CD8-positive, alpha-beta memory T cell (primary cell): ENCODE data around the gene CCDC6. TPM values are rescaled to one million over a fixed set of nuclear protein-coding genes. Genes with fewer than 3 reads are reported as not detected.
"Not testable (repeated sequence)": the region's sequence is repeated elsewhere in the genome, so short reads cannot be mapped to it uniquely, and the experiment has no call there.

Experiments used
- CTCF ChIA-PET: fragments of 350-600 bp; sonication (Branson Sonifier 250); formaldehyde crosslinking; loops from one replicate; lab custom pipeline; 2021; ENCODE audit warnings: antibody characterized with exemption; lab: Charles Lee
- POLR2A ChIA-PET: fragments of 350-600 bp; sonication (Branson Sonifier 250); formaldehyde crosslinking; loops from one replicate; lab custom pipeline; 2021; ENCODE audit warnings: antibody characterized with exemption; lab: Charles Lee
- DNase-seq, 5 donors: peaks; one replicate each; pipeline versions ENCODE4 v3.0.0 to v3.0.0-alpha.2; 2020 to 2022; ENCODE audit warnings: mixed read lengths in 1 of 5
- H3K27ac ChIP-seq: one replicate; pipeline ENCODE4 v1.7.0; 2013; ENCODE audit warnings: low read depth, mild to moderate bottlenecking, low read length, moderate library complexity
- H3K27me3 ChIP-seq: 2 replicates; pipeline ENCODE4 v1.7.0; 2013; ENCODE audit warnings: low read length, mild to moderate bottlenecking; ENCODE audit not compliant: insufficient read depth, poor library complexity, severe bottlenecking
- H3K36me3 ChIP-seq: 2 replicates; pipeline ENCODE4 v1.7.0; 2013; ENCODE audit warnings: mild to moderate bottlenecking, low read length, moderate library complexity; ENCODE audit not compliant: insufficient read depth
- H3K4me1 ChIP-seq: 2 replicates; pipeline ENCODE4 v1.7.0; 2013; ENCODE audit warnings: mild to moderate bottlenecking, low read length, moderate library complexity; ENCODE audit not compliant: insufficient read depth
- H3K4me3 ChIP-seq: 2 replicates; pipeline ENCODE4 v1.7.0; 2013; ENCODE audit warnings: mild to moderate bottlenecking, low read length
- H3K9me3 ChIP-seq: 2 replicates; pipeline ENCODE4 v1.7.0; 2013; ENCODE audit warnings: mild to moderate bottlenecking, low read length
- H3K27ac Mint-ChIP-seq, 8 donors: one replicate each; pipeline ENCODE4 v1.8.0; 2020 to 2021; ENCODE audit warnings: mixed read lengths in 8 of 8, mild to moderate bottlenecking in 6 of 8, inconsistent platforms in 3 of 8, moderate library complexity in 3 of 8
- H3K27me3 Mint-ChIP-seq, 2 donors: one replicate each; pipeline ENCODE4 v1.8.0; 2020 to 2021; ENCODE audit warnings: mixed read lengths in 2 of 2, mild to moderate bottlenecking in 1 of 2, moderate library complexity in 1 of 2
- H3K36me3 Mint-ChIP-seq, 3 donors: one replicate each; pipeline ENCODE4 v1.8.0; 2020 to 2021; ENCODE audit warnings: mixed read lengths in 3 of 3, inconsistent platforms in 1 of 3, mild to moderate bottlenecking in 1 of 3
- H3K4me1 Mint-ChIP-seq, 3 donors: one replicate each; pipeline ENCODE4 v1.8.0; 2020 to 2021; ENCODE audit warnings: mixed read lengths in 3 of 3, inconsistent platforms in 1 of 3, mild to moderate bottlenecking in 1 of 3
- H3K4me3 Mint-ChIP-seq, 7 donors: one replicate each; pipeline ENCODE4 v1.8.0; 2020 to 2021; ENCODE audit warnings: mixed read lengths in 7 of 7, mild to moderate bottlenecking in 6 of 7, moderate library complexity in 4 of 7, inconsistent platforms in 2 of 7
- H3K9me3 Mint-ChIP-seq, 5 donors: one replicate each; pipeline ENCODE4 v1.8.0; 2020 to 2022; ENCODE audit warnings: mixed read lengths in 5 of 5, mild to moderate bottlenecking in 3 of 5, moderate library complexity in 2 of 5, inconsistent platforms in 1 of 5
- polyA plus RNA-seq: library from polyadenylated mRNA; unstranded; fragments of 300-500 nt; fragmentation: Illumina TruSeq; gene quantifications from one replicate; pipeline ENCODE4 v1.2.3, GENCODE V29; 2021
- total RNA-seq, 2 experiments: library from RNA; stranded (reverse); gene quantifications; one replicate each; pipeline ENCODE4 v1.2.3, GENCODE V29; 2021

Gene CCDC6
- total and polyA plus RNA-seq, 3 experiments from 2014 or later: 4.9 to 53.0 (median 52.0) TPM

GRCh38 chr10:59788914-59789313, 117.4 kb downstream of the CCDC6 start:
- POLR2A ChIA-PET, H3K4me3 Mint-ChIP-seq, H3K27me3 Mint-ChIP-seq, H3K4me3 ChIP-seq, H3K4me1 ChIP-seq, CTCF ChIA-PET, DNase-seq, H3K27ac Mint-ChIP-seq, H3K27ac ChIP-seq, H3K9me3 ChIP-seq, H3K27me3 ChIP-seq, H3K4me1 Mint-ChIP-seq: not testable (repeated sequence)
- H3K9me3 Mint-ChIP-seq: peaks cover 0 to 11% (median 4%) of the 10 kb centered on the region in 5 donors
- H3K36me3 Mint-ChIP-seq: peaks cover 16 to 54% (median 22%) of the 10 kb centered on the region in 3 donors
- H3K36me3 ChIP-seq: peaks cover 15% of the 10 kb centered on the region

- H3K4me3 ChIP-seq, H3K4me1 ChIP-seq, H3K27me3 ChIP-seq, H3K36me3 ChIP-seq, H3K4me3 Mint-ChIP-seq, H3K27me3 Mint-ChIP-seq, DNase-seq, CTCF ChIA-PET, H3K27ac Mint-ChIP-seq, POLR2A ChIA-PET, H3K4me1 Mint-ChIP-seq, H3K9me3 ChIP-seq, H3K27ac ChIP-seq: not testable (repeated sequence)
- Mint-ChIP-seq H3K36me3 (peaks cover 6 to 36% (median 12%) of the 10 kb centered on the region in 3 donors), H3K9me3 (peaks cover 0 to 12% (median 4%) of the 10 kb centered on the region in 5 donors)
Observed at GRCh38 chr10:59787032-59787431, 119.3 kb downstream of the CCDC6 start.

- H3K27me3 ChIP-seq, H3K4me3 Mint-ChIP-seq, DNase-seq, H3K4me1 ChIP-seq, H3K27ac ChIP-seq, H3K27ac Mint-ChIP-seq, H3K4me1 Mint-ChIP-seq, H3K36me3 ChIP-seq, CTCF ChIA-PET, H3K27me3 Mint-ChIP-seq, H3K9me3 ChIP-seq, POLR2A ChIA-PET, H3K4me3 ChIP-seq: not testable (repeated sequence)
- Mint-ChIP-seq H3K36me3 (peaks cover 4 to 23% (median 5%) of the 10 kb centered on the region in 3 donors), H3K9me3 (peaks cover 0 to 12% (median 4%) of the 10 kb centered on the region in 5 donors)
Observed at GRCh38 chr10:59785476-59785875, 120.9 kb downstream of the CCDC6 start.

GRCh38 chr10:59781511-59781910, 124.8 kb downstream of the CCDC6 start:
- Mint-ChIP-seq H3K36me3 (peaks cover 0 to 9% (median under 1%) of the 10 kb centered on the region in 3 donors), H3K27ac (no peak overlapping the region), H3K4me3 (no peak overlapping the region), H3K27me3 (peaks cover 0 to 4% of the 10 kb centered on the region in 2 donors), H3K9me3 (peaks cover under 1 to 16% (median 5%) of the 10 kb centered on the region in 5 donors), H3K4me1 (no peaks in the 10 kb centered on the region)
- Histone ChIP-seq H3K4me1 (no peaks in the 10 kb centered on the region), H3K27me3 (no peaks in the 10 kb centered on the region), H3K4me3 (no peak overlapping the region), H3K27ac (no peak overlapping the region), H3K36me3 (no peaks in the 10 kb centered on the region), H3K9me3 (no peaks in the 10 kb centered on the region)
- ChIA-PET POLR2A (no interaction called here), CTCF (no interaction called here)
- no peak for DNase-seq

- H3K36me3 Mint-ChIP-seq: peaks cover 0 to 7% (median 3%) of the 10 kb centered on the region in 3 donors
- Histone ChIP-seq H3K27me3 (no peaks in the 10 kb centered on the region), H3K27ac (no peak overlapping the region), H3K4me3 (no peak overlapping the region), H3K4me1 (no peaks in the 10 kb centered on the region), H3K9me3 (no peaks in the 10 kb centered on the region), H3K36me3 (no peaks in the 10 kb centered on the region)
- no peak for DNase-seq
- H3K4me1 Mint-ChIP-seq: no peaks in the 10 kb centered on the region
- H3K27ac Mint-ChIP-seq: no peak overlapping the region
- ChIA-PET CTCF (no interaction called here), POLR2A (no interaction called here)
- H3K4me3 Mint-ChIP-seq: no peak overlapping the region
- peaks cover 0 to 4% of the 10 kb centered on the region in 2 donors for H3K27me3 Mint-ChIP-seq
- H3K9me3 Mint-ChIP-seq: peaks cover 0 to 12% (median 6%) of the 10 kb centered on the region in 5 donors
Observed at GRCh38 chr10:59779756-59780533, 126.4 kb downstream of the CCDC6 start.

GRCh38 chr10:59774451-59774850, 131.9 kb downstream of the CCDC6 start:
- Histone ChIP-seq H3K36me3 (no peaks in the 10 kb centered on the region), H3K27me3 (no peaks in the 10 kb centered on the region), H3K27ac (no peak overlapping the region), H3K4me3 (no peak overlapping the region), H3K4me1 (no peaks in the 10 kb centered on the region), H3K9me3 (no peaks in the 10 kb centered on the region)
- POLR2A ChIA-PET: no interaction called here
- peaks cover 0 to 8% (median 2%) of the 10 kb centered on the region in 5 donors for H3K9me3 Mint-ChIP-seq
- peaks cover 0 to 7% (median 5%) of the 10 kb centered on the region in 3 donors for H3K36me3 Mint-ChIP-seq
- H3K4me1 Mint-ChIP-seq: no peaks in the 10 kb centered on the region
- no peak overlapping the region for H3K4me3 Mint-ChIP-seq
- no peak for DNase-seq
- no peak overlapping the region for H3K27ac Mint-ChIP-seq
- CTCF ChIA-PET: no interaction called here
- H3K27me3 Mint-ChIP-seq: peaks cover 4 to 6% of the 10 kb centered on the region in 2 donors

- no peaks in the 10 kb centered on the region for H3K4me1 ChIP-seq
- Mint-ChIP-seq H3K4me3 (no peak overlapping the region), H3K36me3 (peaks cover 0 to 7% (median 5%) of the 10 kb centered on the region in 3 donors), H3K27ac (peak overlapping the region in 1 of 8 donors; percentile 33), H3K27me3 (peaks cover 4 to 6% of the 10 kb centered on the region in 2 donors), H3K9me3 (peaks cover 0 to 8% (median 2%) of the 10 kb centered on the region in 5 donors), H3K4me1 (no peaks in the 10 kb centered on the region)
- no peaks in the 10 kb centered on the region for H3K27me3 ChIP-seq
- no peak for DNase-seq
- H3K36me3 ChIP-seq: no peaks in the 10 kb centered on the region
- ChIA-PET POLR2A (no interaction called here), CTCF (no interaction called here)
- no peak overlapping the region for H3K4me3 ChIP-seq
- no peak overlapping the region for H3K27ac ChIP-seq
- no peaks in the 10 kb centered on the region for H3K9me3 ChIP-seq
Observed at GRCh38 chr10:59773088-59773487, 133.3 kb downstream of the CCDC6 start.

GRCh38 chr10:59771162-59771807, 135.1 kb downstream of the CCDC6 start:
- H3K9me3 Mint-ChIP-seq: peaks cover 0 to 4% (median 0%) of the 10 kb centered on the region in 5 donors
- H3K36me3 Mint-ChIP-seq: peaks cover 0 to 3% (median 0%) of the 10 kb centered on the region in 3 donors
- ChIA-PET CTCF (no interaction called here), POLR2A (no interaction called here)
- H3K36me3 ChIP-seq: no peaks in the 10 kb centered on the region
- DNase-seq: no peak
- H3K27ac ChIP-seq: no peak overlapping the region
- H3K27ac Mint-ChIP-seq: no peak overlapping the region
- H3K4me3 ChIP-seq: no peak overlapping the region
- H3K4me1 Mint-ChIP-seq: no peaks in the 10 kb centered on the region
- H3K4me1 ChIP-seq: no peaks in the 10 kb centered on the region
- peaks cover 4% of the 10 kb centered on the region in 2 donors for H3K27me3 Mint-ChIP-seq
- H3K4me3 Mint-ChIP-seq: no peak overlapping the region
- H3K9me3 ChIP-seq: no peaks in the 10 kb centered on the region
- no peaks in the 10 kb centered on the region for H3K27me3 ChIP-seq
